Neural cell (in vitro differentiated cells): Measurements from ENCODE around the gene C1orf232. TPM values are rescaled to one million over a fixed set of nuclear protein-coding genes. Genes with fewer than 3 reads are reported as not detected.

Source experiments
- H2AFZ ChIP-seq: fragments of 200-600, 300-800 bp; sonication (generic), shearing (Covaris generic); 2 replicates; pipeline ENCODE4 v1.6.0; 2014; ENCODE audit warnings: low read depth, mild to moderate bottlenecking, antibody characterized with exemption, low read length, moderate library complexity
- H3F3A ChIP-seq: fragments of 200-600 bp; shearing (Covaris generic); 2 replicates; pipeline ENCODE4 v1.6.1; 2016; ENCODE audit warnings: mild to moderate bottlenecking, moderate library complexity, mixed read lengths, antibody characterized with exemption, low read length; ENCODE audit not compliant: insufficient read depth, poor library complexity, severe bottlenecking
- H3K27ac ChIP-seq: fragments of 200-600, 300-800 bp; sonication (generic), shearing (Covaris generic); 2 replicates; pipeline ENCODE4 v1.5.1; 2014; ENCODE audit warnings: mild to moderate bottlenecking, low read length, moderate library complexity
- H3K27me3 ChIP-seq: fragments of 300-800, 200-600 bp; sonication (generic), shearing (Covaris generic); 2 replicates; pipeline ENCODE4 v1.6.0; 2014; ENCODE audit warnings: mild to moderate bottlenecking, low read depth, low read length, moderate library complexity; ENCODE audit not compliant: insufficient read depth
- H3K36me3 ChIP-seq: fragments of 300-800, 200-600 bp; sonication (generic), shearing (Covaris generic); 2 replicates; pipeline ENCODE4 v1.5.1; 2014; ENCODE audit warnings: mild to moderate bottlenecking, antibody characterized with exemption, low read length, moderate library complexity; ENCODE audit not compliant: insufficient read depth
- H3K4me2 ChIP-seq: fragments of 300-800, 200-600 bp; sonication (generic), shearing (Covaris generic); 2 replicates; pipeline ENCODE4 v1.6.0; 2014; ENCODE audit warnings: mild to moderate bottlenecking, low read length
- H3K4me3 ChIP-seq: fragments of 300-800, 200-600 bp; sonication (generic), shearing (Covaris generic); 2 replicates; pipeline ENCODE4 v1.5.1; 2014; ENCODE audit warnings: mild to moderate bottlenecking, low read length, moderate library complexity
- H3K79me2 ChIP-seq: fragments of 200-600 bp; shearing (Covaris generic); replicated peaks from 2 replicates; pipeline ENCODE4 v1.6.0; 2014; ENCODE audit warnings: mild to moderate bottlenecking, low read length, moderate library complexity; ENCODE audit not compliant: insufficient read depth
- H3K9ac ChIP-seq: fragments of 300-800, 200-600 bp; sonication (generic), shearing (Covaris generic); 2 replicates; pipeline ENCODE4 v1.6.1; 2016; ENCODE audit warnings: mild to moderate bottlenecking, low read length, mixed read lengths
- H3K9me2 ChIP-seq: fragments of 200-600 bp; shearing (Covaris generic); 2 replicates; pipeline ENCODE4 v1.6.1; 2016; ENCODE audit warnings: mild to moderate bottlenecking, low read length, mixed read lengths; ENCODE audit not compliant: insufficient read depth
- H3K9me3 ChIP-seq: fragments of 200-600, 300-800 bp; sonication (generic), shearing (Covaris generic); 2 replicates; pipeline ENCODE4 v1.6.1; 2016; ENCODE audit warnings: mild to moderate bottlenecking, mixed run types, low read length, moderate library complexity, mixed read lengths
- H4K20me1 ChIP-seq: fragments of 200-600 bp; shearing (Covaris generic); 2 replicates; pipeline ENCODE4 v1.6.1; 2016; ENCODE audit warnings: mild to moderate bottlenecking, mixed run types; ENCODE audit not compliant: insufficient read depth
- EP300 ChIP-seq: fragments of 450-650 bp; conservative IDR thresholded peaks from 2 replicates; pipeline ENCODE4 v1.6.1; 2014; ENCODE audit warnings: antibody characterized with exemption, mild to moderate bottlenecking, moderate library complexity; ENCODE audit not compliant: poor library complexity, severe bottlenecking
- EZH2 ChIP-seq: fragments of 200-600, 300-800 bp; shearing (Covaris generic), sonication (generic); IDR thresholded peaks from 2 replicates; pipeline ENCODE4 v1.6.1; 2014; ENCODE audit warnings: antibody characterized with exemption, low read length, borderline replicate concordance, mild to moderate bottlenecking; ENCODE audit not compliant: insufficient read depth, poor library complexity, severe bottlenecking
- MXI1 ChIP-seq: fragments of 450-650 bp; conservative IDR thresholded peaks from 2 replicates; pipeline ENCODE4 v1.6.1; 2014; ENCODE audit warnings: antibody characterized with exemption, mild to moderate bottlenecking; ENCODE audit not compliant: poor library complexity, severe bottlenecking
- POLR2AphosphoS5 ChIP-seq: IDR thresholded peaks from 2 replicates; pipeline ENCODE4 v1.6.1; 2012
- RAD21 ChIP-seq: fragments of 450-650 bp; conservative IDR thresholded peaks from 2 replicates; pipeline ENCODE4 v1.6.1; 2014; ENCODE audit warnings: antibody characterized with exemption, mild to moderate bottlenecking, moderate library complexity
- REST ChIP-seq: IDR thresholded peaks from 2 replicates; pipeline ENCODE4 v1.6.1; 2012; ENCODE audit warnings: borderline replicate concordance
- SMC3 ChIP-seq: fragments of 450-650 bp; conservative IDR thresholded peaks from 2 replicates; pipeline ENCODE4 v1.6.1; 2014; ENCODE audit warnings: antibody characterized with exemption, mild to moderate bottlenecking, moderate library complexity; ENCODE audit not compliant: poor library complexity
- TAF1 ChIP-seq: IDR thresholded peaks from 2 replicates; pipeline ENCODE4 v1.6.1; 2012; ENCODE audit warnings: low read depth
- polyA plus RNA-seq: library from polyadenylated mRNA; depleted of rRNA; stranded (reverse); fragments of >200 nt; gene quantifications from 2 replicates; pipeline ENCODE4 v1.2.3, GENCODE V29; 2014
- TF ChIP-seq, protein P1 (sequence below): fragments of 450-650 bp; IDR thresholded peaks from 2 replicates; pipeline ENCODE4 v1.5.1; 2014; ENCODE audit warnings: antibody characterized with exemption, mild to moderate bottlenecking, moderate library complexity; ENCODE audit not compliant: poor library complexity, severe bottlenecking

Gene C1orf232
- polyA plus RNA-seq, 1 donor from 2014 or later = not detected

- Histone ChIP-seq H3F3A (no peaks in the 10 kb centered on the region), H3K27ac (no peak overlapping the region), H3K9ac (peak overlapping the region; percentile 61), H3K9me3 (no peaks in the 10 kb centered on the region), H3K36me3 (no peaks in the 10 kb centered on the region), H3K4me3 (peak overlapping the region; percentile 64), H4K20me1 (no peaks in the 10 kb centered on the region), H3K9me2 (no peaks in the 10 kb centered on the region), H3K79me2 (no peaks in the 10 kb centered on the region), H2AFZ (peak overlapping the region; percentile 24), H3K4me2 (no peak overlapping the region), H3K27me3 (peaks cover 23% of the 10 kb centered on the region)
- TF ChIP-seq MXI1 (peak; percentile 63), REST (peak; percentile 47), EZH2 (no peak), TAF1 (peak; percentile 47), POLR2AphosphoS5 (no peak), RAD21 (peak; percentile 41), EP300 (no peak), SMC3 (no peak)
- TF ChIP-seq, protein P1, sequence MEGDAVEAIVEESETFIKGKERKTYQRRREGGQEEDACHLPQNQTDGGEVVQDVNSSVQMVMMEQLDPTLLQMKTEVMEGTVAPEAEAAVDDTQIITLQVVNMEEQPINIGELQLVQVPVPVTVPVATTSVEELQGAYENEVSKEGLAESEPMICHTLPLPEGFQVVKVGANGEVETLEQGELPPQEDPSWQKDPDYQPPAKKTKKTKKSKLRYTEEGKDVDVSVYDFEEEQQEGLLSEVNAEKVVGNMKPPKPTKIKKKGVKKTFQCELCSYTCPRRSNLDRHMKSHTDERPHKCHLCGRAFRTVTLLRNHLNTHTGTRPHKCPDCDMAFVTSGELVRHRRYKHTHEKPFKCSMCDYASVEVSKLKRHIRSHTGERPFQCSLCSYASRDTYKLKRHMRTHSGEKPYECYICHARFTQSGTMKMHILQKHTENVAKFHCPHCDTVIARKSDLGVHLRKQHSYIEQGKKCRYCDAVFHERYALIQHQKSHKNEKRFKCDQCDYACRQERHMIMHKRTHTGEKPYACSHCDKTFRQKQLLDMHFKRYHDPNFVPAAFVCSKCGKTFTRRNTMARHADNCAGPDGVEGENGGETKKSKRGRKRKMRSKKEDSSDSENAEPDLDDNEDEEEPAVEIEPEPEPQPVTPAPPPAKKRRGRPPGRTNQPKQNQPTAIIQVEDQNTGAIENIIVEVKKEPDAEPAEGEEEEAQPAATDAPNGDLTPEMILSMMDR = peak; percentile 69
Measured at GRCh38 chr1:26161415-26162219, 7.1 kb downstream of the C1orf232 start.

DNA sequence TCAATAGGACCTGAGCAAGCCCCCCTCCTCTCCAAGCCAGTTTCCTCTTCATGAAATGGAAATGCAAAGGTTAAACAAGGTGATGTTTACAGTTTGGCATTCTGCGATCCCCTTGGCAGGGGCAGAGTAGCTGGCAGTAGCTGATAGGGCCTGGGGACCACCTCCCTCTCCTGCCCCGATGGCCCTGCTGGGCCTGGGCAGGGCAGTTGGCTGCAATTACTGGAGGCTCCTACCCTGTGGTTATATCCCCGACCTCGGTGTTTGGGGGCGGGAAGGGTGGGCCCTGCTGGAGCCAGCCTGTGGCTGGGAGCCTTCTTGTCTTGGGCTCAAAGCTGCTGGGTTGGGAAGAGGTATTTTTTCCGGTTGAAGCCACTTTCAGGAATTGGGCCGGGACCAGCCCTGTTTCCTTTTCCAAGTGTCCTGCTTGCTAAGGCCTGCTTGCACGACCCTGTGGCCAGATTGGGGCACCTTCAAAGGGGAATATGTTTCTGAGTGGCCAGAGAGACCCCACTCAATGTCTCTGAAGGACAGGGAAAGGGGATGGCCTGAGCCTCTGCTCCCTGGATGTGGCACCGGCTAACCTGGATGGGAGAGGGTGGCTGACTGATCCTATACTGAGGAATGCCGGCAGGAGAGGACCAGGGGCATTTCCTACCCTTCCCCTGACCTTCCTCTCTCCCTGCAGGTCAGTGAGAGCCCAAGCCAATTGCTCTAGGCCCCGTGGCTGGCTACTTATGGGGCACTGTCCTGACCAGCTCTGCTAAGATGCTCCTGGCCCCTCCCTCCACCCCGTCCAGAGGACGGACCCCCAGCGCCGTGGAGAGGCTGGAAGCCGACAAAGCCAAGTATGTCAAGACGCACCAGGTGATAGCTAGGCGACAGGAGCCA, 8.0 kb downstream of the C1orf232 start:
- H3K4me2 ChIP-seq = no peak overlapping the region
- H4K20me1 ChIP-seq = no peaks in the 10 kb centered on the region
- H3K9me2 ChIP-seq = no peaks in the 10 kb centered on the region
- H2AFZ ChIP-seq = peak overlapping the region; percentile 24
- peaks cover 23% of the 10 kb centered on the region for H3K27me3 ChIP-seq
- no peak overlapping the region for H3K27ac ChIP-seq
- no peaks in the 10 kb centered on the region for H3F3A ChIP-seq
- H3K4me3 ChIP-seq = peak overlapping the region; percentile 64
- no peaks in the 10 kb centered on the region for H3K9me3 ChIP-seq
- no peaks in the 10 kb centered on the region for H3K36me3 ChIP-seq
- TF ChIP-seq TAF1 (no peak), SMC3 (no peak), EP300 (no peak), REST (no peak), RAD21 (no peak), EZH2 (no peak), MXI1 (no peak)
- TF ChIP-seq, protein P1 = no peak
- H3K9ac ChIP-seq = peak overlapping the region; percentile 61
- no peaks in the 10 kb centered on the region for H3K79me2 ChIP-seq
